Spinal cord (tissue), 10 donors: ENCODE data around the gene FGFR2. TPM values are rescaled to one million over a fixed set of nuclear protein-coding genes. Genes with fewer than 3 reads are reported as not detected.
"Not testable (repeated sequence)": the region's sequence is repeated elsewhere in the genome, so short reads cannot be mapped to it uniquely, and the experiment has no call there.

Experiments
- DNase-seq, 6 donors: peaks; one replicate each; pipeline versions ENCODE4 v3.0.0 to v3.0.0-alpha.2; 2013 to 2015; ENCODE audit warnings: low spot score in 6 of 6, low read depth in 4 of 6
- H3K27ac ChIP-seq: one replicate; pipeline ENCODE4 v1.5.1; 2013; ENCODE audit warnings: low read depth, low read length, control low read depth
- H3K27me3 ChIP-seq: one replicate; pipeline ENCODE4 v1.6.1; 2013; ENCODE audit warnings: low read length; ENCODE audit not compliant: control insufficient read depth, insufficient read depth
- H3K36me3 ChIP-seq: one replicate; pipeline ENCODE4 v1.6.1; 2013; ENCODE audit warnings: low read length; ENCODE audit not compliant: control insufficient read depth, insufficient read depth
- H3K4me1 ChIP-seq: one replicate; pipeline ENCODE4 v1.6.1; 2013; ENCODE audit warnings: low read length; ENCODE audit not compliant: control insufficient read depth, insufficient read depth
- H3K4me3 ChIP-seq: one replicate; pipeline ENCODE4 v1.5.1; 2013; ENCODE audit warnings: low read depth, low read length, control low read depth
- H3K9me3 ChIP-seq: one replicate; pipeline ENCODE4 v1.6.1; 2013; ENCODE audit warnings: low read length; ENCODE audit not compliant: control insufficient read depth, insufficient read depth
- WGBS: methylation state at CpG from one replicate; pipeline ENCODE4 v1.1.5; 2013; ENCODE audit warnings: missing lambda C conversion rate; ENCODE audit not compliant: insufficient coverage; 5-methylcytosine and 5-hydroxymethylcytosine counted together
- polyA plus RNA-seq, 2 donors: library from polyadenylated mRNA; unstranded; fragments of 120-200 nt; gene quantifications; one replicate each; pipeline ENCODE4 v1.2.1, GENCODE V29; 2013; ENCODE audit not compliant: insufficient read length in 2 of 2
- total RNA-seq, 2 donors: library from RNA; depleted of rRNA in 1 of 2; stranded (reverse); fragments of 120-200 nt in 1 of 2; fragments of >200 nt in 1 of 2; gene quantifications; one replicate each; pipeline versions ENCODE4 v1.2.3 to v1.2.4, GENCODE V29; 2013 to 2014
- donor health status: healthy.

FGFR2 gene
- total and polyA plus RNA-seq, 4 donors, result 80.7 to 163 (median 102) TPM

GRCh38 chr10:121521794-121522556 is 76.3 kb downstream of the FGFR2 start:
- no peak for DNase-seq
- 96% methylated on average over 7 of the region's 11 CpGs for WGBS
- H3K27me3 ChIP-seq, result peaks cover 4% of the 10 kb centered on the region
- H3K36me3 ChIP-seq, result peaks cover 7% of the 10 kb centered on the region
- peaks cover 44% of the 10 kb centered on the region for H3K4me1 ChIP-seq
- H3K27ac ChIP-seq, result no peak overlapping the region
- no peak overlapping the region for H3K4me3 ChIP-seq
- H3K9me3 ChIP-seq, result no peaks in the 10 kb centered on the region

- 80% methylated on average over 3 of the region's 6 CpGs for WGBS
- not testable (repeated sequence) for H3K9me3 ChIP-seq, DNase-seq, H3K36me3 ChIP-seq, H3K27ac ChIP-seq, H3K27me3 ChIP-seq, H3K4me3 ChIP-seq
- peaks cover 31% of the 10 kb centered on the region for H3K4me1 ChIP-seq
Observed at GRCh38 chr10:121520526-121520925, 77.7 kb downstream of the FGFR2 start.

DNA sequence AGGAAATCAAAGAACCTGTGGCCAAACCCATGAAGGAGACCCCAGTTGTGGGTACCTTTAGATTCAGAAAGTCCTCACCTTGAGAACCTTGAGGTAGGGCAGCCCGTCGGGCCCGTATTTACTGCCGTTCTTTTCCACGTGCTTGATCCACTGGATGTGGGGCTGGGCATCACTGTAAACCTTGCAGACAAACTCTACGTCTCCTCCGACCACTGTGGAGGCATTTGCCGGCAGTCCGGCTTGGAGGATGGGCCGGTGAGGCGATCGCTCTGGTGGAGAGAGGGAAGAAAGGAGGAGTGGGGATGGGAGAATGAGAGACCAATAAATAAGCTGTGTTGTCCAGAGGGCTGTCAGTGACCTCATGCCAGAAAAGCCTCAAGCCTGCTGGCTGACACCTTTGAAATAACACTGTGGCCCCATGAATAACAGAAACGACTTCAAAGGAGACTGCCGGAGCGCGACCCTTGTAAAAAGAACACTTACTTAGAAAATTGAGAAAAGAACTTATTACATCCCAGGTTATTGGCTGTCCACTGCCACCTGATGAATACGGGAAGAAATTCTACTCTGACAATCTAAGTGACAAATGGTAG is 78.2 kb downstream of the FGFR2 start:
- peaks cover 7% of the 10 kb centered on the region for H3K36me3 ChIP-seq
- peak in 1 of 6 donors; percentile 27 for DNase-seq
- H3K27me3 ChIP-seq, result no peaks in the 10 kb centered on the region
- H3K4me1 ChIP-seq, result peaks cover 26% of the 10 kb centered on the region
- 67% methylated on average over 10 of the region's 17 CpGs for WGBS
- no peak overlapping the region for H3K27ac ChIP-seq
- H3K4me3 ChIP-seq, result no peak overlapping the region
- no peaks in the 10 kb centered on the region for H3K9me3 ChIP-seq

GRCh38 chr10:121519411-121519810 is 78.8 kb downstream of the FGFR2 start:
- Histone ChIP-seq H3K4me1 (peaks cover 21% of the 10 kb centered on the region), H3K4me3 (no peak overlapping the region), H3K36me3 (peaks cover 7% of the 10 kb centered on the region), H3K27me3 (no peaks in the 10 kb centered on the region), H3K9me3 (no peaks in the 10 kb centered on the region), H3K27ac (no peak overlapping the region)
- no CpG with 5 or more reads among the region's 5 CpGs for WGBS
- DNase-seq, result no peak

GRCh38 chr10:121518333-121518732 is 79.9 kb downstream of the FGFR2 start:
- no CpG with 5 or more reads among the region's 4 CpGs for WGBS
- H3K36me3 ChIP-seq, result peaks cover 7% of the 10 kb centered on the region
- no peak overlapping the region for H3K27ac ChIP-seq
- H3K4me3 ChIP-seq, result no peak overlapping the region
- no peaks in the 10 kb centered on the region for H3K9me3 ChIP-seq
- peaks cover 12% of the 10 kb centered on the region for H3K4me1 ChIP-seq
- no peak for DNase-seq
- H3K27me3 ChIP-seq, result no peaks in the 10 kb centered on the region

DNA sequence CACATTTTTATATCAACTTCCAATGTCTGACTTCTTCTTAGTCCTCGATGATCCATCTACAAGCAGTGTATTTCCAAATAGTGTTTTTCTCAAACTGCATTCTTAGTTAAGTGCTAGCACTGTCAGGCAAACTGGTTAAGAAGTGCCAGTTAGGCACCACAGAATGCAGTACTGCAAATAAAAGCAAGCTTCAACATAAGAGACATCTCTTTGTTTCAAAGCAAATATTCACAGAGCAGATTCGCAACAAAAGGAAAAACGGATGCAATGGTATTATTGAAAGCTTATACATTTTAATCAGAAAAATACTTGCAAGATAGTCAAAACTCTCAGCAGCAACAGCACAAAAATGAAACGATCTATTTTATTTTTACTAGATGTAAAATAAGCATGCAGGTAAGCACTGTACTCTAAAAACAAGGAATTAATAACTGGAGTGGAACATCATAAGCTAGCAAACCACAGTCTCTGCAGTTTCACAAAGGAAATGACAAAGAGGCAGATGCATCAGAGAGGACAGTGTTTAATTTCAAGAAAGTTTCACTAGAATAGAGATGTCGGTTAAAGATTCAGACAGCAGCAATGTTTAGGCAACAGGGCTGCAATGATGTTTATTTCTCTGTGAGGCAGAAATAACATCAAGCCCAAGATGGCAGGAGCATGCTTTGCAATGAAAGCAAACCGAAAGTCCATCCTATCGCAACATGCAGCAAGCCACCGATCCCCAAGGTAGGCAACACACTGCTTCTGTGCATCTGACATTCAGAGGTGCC is 82.0 kb downstream of the FGFR2 start:
- peaks cover 4% of the 10 kb centered on the region for H3K4me1 ChIP-seq
- 65% methylated on average over 3 of the region's 8 CpGs for WGBS
- peaks cover 2% of the 10 kb centered on the region for H3K27me3 ChIP-seq
- H3K27ac ChIP-seq, result no peak overlapping the region
- no peaks in the 10 kb centered on the region for H3K9me3 ChIP-seq
- no peak overlapping the region for H3K4me3 ChIP-seq
- H3K36me3 ChIP-seq, result peaks cover 9% of the 10 kb centered on the region
- peak in 1 of 6 donors; percentile 60 for DNase-seq

- Histone ChIP-seq H3K9me3 (no peaks in the 10 kb centered on the region), H3K4me1 (no peaks in the 10 kb centered on the region), H3K4me3 (no peak overlapping the region), H3K27me3 (peaks cover 2% of the 10 kb centered on the region), H3K27ac (no peak overlapping the region), H3K36me3 (peaks cover 6% of the 10 kb centered on the region)
- 93% methylated on average over 8 of the region's 8 CpGs for WGBS
- no peak for DNase-seq
Observed at GRCh38 chr10:121514141-121514865, 83.9 kb downstream of the FGFR2 start.

DNA sequence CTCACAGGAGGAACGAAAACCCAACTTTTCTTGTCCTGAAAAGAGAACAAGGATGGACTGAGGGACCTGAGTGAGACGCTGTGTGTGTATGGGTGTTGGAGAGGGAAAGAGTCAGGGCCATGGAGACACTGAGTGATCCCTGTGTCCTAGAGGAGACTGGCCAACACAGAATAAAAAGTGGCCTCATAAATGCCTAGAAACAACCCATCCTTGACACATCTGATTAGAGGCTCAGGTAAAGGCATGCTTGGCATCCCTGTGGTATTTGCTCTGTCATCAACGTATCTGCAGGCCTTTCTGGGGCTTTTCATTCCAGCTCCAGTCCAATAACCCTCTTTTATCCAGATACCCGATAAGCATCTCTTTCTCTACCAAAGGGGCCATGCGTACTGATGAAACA is 86.3 kb downstream of the FGFR2 start:
- Histone ChIP-seq H3K27ac (no peak overlapping the region), H3K9me3 (no peaks in the 10 kb centered on the region), H3K4me3 (no peak overlapping the region), H3K27me3 (peaks cover 4% of the 10 kb centered on the region), H3K4me1 (no peaks in the 10 kb centered on the region), H3K36me3 (peaks cover 2% of the 10 kb centered on the region)
- 89% methylated on average over 4 of the region's 5 CpGs for WGBS
- no peak for DNase-seq

DNA sequence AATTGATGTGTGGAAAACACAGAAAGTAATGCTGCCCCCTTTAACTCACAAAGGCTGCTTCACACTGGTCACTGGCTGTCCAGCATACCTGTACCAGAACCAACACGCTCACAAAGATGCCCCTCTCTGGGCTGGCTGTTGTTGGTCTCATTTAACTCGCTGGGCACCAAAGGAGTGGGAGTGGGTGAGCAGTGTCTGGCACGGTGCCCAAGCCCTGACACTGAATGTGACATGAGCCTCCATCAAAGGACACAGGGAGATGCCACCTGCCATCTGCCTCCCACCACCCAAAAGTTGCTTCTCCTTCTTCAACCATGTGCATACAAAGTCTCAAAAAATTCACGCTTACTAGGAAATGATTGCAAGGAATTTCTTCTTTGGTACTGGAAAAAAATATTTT is 86.8 kb downstream of the FGFR2 start:
- no peak for DNase-seq
- Histone ChIP-seq H3K36me3 (peaks cover 2% of the 10 kb centered on the region), H3K4me1 (no peaks in the 10 kb centered on the region), H3K27me3 (peaks cover 4% of the 10 kb centered on the region), H3K9me3 (no peaks in the 10 kb centered on the region), H3K27ac (no peak overlapping the region), H3K4me3 (no peak overlapping the region)
- 92% methylated on average over 2 of the region's 4 CpGs for WGBS
